GM21717 (cell line): ENCODE results near the gene ZBTB42.
A peak's percentile ranks its signal among the peaks of the same experiment; 100 is the strongest.

Experiments
- ATAC-seq: cut with Tn5 transposase; IDR thresholded peaks from one replicate; pipeline ENCODE4 v1.9.1; 2021; ENCODE audit warnings: mild to moderate bottlenecking, moderate library complexity; ENCODE audit not compliant: unreplicated experiment

ZBTB42 gene

DNA sequence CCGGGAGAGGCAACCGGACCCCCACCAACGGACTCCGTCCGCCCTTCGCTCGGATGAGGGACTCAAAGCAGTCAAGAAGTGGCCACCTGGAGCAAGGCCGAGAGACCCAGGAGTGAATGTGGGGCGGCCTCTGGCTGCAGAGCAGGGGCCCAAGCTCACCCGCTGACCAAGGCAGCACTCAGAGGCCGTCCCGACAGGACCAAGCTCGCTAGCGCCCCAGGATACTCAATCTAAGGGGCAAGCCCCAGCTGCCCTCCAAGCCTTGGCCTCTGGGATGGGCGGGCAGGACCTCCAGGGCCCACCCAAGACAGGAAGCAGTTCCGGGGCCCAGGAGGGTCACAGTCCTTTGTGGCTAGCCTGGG, 6.3 kb upstream of the ZBTB42 start:
- ATAC-seq = no peak

- ATAC-seq = no peak
Observed at GRCh38 chr14:104794993-104795780, 5.7 kb upstream of the ZBTB42 start, which contains the start of gene AKT1. Gene AKT1 (minus strand): TSS chr14:104795748. CDS start chr14:104792643, 3,105 bp downstream.

DNA sequence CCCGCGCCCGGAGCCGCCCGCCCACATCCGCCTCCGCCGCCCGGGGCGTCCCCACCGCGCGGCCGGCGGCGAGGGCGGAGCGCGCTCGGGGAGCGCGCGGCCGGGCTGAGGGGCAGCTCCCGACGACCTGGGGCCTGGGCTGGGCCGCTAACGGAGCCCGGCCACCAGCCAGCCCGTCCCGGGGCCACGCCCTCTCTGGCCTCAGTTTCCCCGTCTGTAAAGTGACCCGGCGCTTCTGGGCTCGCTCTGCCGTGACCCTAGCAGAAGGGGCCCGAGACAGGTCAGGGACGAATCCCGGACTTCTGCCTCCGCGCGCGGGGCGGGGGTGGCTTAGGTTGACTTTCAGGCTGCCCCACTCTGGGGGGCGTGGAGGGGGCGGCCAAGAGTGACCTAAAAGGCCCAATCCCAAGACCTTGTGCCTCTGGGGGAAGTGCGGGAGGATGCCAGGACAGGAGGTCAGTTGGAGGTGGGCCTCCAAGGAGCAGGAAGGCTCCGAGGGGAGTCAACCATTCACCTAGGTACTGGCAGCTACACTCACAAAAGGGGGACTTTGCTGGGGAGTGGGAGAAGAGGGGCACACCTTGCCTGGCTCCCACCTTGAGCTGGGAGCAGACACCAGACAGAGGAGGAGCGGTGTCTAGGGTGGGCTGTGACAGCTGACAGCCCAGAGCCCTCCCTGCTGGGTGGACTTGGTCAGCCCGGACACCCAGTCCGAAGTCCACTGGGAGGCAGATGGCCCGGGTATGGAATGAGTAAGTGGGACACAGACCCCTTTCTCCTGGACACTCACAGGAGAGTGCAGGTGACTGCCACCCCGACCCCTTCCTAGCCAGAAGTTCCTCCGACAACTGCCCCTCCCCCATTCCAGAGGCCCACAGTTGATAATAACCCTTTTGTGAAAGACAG, 4.9 kb upstream of the ZBTB42 start:
- no peak for ATAC-seq

DNA sequence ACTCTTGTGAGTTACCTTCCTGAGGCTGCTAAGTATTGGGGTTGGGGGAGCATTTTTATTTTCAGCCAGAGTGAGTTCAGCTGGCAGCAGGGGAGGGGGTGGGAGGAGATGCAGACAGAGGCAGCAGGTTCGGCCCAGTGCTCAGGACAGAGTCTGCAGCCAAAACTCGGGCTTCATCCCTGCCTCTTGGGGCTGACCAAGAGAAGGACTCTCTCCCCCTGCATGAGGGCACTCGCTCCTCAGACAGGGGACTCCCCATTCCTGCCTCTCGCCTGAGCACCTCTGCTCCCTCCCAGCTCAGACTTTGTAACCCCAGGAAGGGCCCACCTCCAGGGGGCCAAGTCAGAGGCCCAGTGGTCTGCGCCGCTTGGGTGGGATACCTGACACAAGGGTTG, 4.2 kb upstream of the ZBTB42 start:
- no peak for ATAC-seq

DNA sequence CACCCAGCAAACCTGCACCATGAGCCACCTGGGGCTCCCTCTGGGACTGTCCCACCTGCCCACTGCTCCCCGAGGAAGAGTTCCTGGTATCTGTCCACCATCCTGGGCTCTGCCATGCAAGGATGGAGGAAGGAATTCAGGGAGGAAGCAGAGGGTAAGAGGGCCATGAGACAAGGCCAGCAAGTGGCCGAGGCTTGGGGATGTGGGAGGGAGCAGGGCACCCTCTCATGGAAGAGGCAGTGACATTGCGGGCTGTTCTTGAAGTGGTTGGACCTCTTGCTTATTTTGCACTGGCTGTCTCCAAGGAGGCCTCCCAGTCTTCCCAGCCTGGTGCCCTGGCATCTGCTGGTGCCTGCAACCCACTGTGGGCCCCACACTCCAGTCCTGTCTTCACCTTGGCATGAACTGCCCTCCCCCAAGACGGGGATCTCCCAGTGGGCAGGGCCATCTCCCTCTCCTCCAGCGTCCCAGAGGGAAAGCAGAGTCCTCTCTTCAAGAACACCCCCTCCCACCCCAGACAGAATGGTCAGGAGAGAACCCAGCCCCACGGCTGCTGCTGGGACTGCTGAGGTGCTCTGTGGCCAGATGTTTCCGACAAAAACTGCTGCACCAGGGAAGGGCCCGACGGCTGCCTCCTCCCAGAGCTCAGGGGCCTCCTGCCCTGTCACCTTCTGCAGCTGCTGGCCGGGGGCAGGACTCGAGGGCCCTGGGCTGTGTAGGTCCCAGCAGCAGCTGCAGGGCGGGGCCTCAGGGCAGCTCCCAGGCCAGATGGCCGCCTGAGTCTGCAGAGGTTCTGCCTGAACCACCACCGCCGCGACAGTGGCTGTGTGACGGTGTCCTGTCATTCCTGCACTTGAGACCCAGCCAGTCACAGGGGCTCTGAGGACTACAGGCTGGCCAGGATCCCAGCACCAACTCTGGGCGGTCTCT, 3.5 kb upstream of the ZBTB42 start:
- ATAC-seq = no peak

DNA sequence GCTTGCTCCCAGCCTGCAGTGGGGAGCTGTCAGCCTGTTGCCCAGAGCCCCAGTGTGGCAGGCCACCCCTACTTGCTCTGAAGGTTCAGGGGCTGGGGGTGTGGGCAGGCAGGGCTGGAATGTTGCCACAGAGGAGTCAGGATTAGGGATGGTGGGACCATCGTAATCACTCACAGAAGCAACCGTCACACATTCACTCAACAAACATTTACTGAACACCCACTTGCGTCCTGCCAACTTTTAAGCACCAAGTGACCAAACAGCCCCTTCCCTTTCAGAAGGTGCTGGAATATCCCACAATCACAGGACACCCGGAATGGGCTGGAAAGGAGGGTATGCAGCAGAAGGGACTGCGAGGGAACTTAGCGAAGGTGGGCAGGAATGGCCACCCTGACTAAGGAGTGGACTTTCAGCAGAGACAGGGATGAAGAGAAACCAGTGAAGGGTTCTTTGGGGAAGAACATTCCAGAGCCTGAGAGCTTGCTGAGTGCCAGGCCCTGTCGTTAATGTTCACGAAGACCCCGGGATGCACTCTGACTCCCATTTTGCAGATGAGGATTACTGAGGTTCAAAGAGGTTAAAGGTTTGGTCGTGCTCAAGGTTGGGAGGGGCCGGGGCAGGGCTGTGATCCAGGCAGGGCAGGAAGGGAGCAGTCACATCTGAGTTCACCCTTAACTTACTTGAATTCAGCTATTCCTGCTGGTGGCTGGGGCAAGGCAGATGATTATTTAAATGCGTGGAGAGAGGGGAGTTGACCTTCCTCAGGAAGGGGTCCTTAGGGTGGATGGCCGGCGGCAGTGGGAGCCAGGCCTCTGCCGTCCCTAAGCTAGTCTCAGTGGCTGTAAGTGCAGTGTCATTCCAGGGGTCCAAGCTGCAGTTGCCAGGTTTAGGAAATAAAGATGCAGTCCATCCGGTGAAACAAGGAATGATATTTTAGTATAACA, 2.3 kb upstream of the ZBTB42 start:
- ATAC-seq = no peak

- no peak for ATAC-seq
Observed at GRCh38 chr14:104799244-104800014, 1.5 kb upstream of the ZBTB42 start.

- peak; percentile 40 for ATAC-seq
Observed at GRCh38 chr14:104800015-104800770, 708 bp upstream of the ZBTB42 start.

GRCh38 chr14:104801520-104802393, 856 bp downstream of the ZBTB42 start:
- ATAC-seq = no peak

GRCh38 chr14:104802394-104803184, 1.7 kb downstream of the ZBTB42 start:
- ATAC-seq = no peak

GRCh38 chr14:104803280-104803911, 2.5 kb downstream of the ZBTB42 start:
- ATAC-seq = no peak

- no peak for ATAC-seq
Observed at GRCh38 chr14:104803912-104804410, 3.1 kb downstream of the ZBTB42 start.

DNA sequence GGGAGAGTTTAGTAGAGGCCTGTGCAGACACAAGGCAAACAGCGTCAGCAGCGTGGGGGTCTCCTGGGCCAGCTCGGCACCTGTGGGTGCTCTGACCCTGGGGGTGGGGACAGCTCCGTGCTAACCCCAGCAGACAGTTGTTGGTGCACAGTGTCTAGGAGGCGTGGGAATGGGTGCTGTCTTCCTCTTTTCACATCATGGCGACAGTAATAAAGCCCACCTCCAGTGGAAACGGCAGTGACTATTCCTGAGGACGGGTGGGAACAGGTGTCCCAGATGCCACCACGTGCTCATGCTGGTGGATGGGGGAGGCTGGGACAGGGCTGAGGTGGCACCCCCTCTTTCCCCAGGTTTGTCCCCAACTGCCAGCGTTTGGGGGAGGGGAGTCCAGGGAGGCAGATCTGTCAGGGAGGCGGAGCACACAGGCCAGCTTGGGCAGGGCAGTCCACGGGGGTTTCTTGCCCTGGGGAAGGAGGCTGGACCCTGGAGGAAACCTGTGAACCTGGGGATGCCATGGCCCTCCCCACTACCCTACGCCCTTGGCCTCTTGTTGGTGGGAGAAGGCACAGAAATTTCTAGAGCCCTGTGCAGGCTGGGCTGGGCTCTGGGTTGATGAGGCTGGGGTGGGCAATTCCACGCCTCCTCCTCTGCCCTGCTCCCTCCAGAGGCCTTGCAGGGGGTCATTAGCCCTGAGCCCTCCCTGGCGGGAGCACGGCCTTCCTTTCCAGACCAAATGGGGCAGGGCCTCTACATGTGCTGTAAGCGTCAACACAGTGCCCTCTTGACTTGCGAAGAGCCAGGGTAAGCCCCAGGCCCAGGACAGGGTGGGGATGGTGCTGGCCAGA, 3.8 kb downstream of the ZBTB42 start:
- ATAC-seq = no peak

DNA sequence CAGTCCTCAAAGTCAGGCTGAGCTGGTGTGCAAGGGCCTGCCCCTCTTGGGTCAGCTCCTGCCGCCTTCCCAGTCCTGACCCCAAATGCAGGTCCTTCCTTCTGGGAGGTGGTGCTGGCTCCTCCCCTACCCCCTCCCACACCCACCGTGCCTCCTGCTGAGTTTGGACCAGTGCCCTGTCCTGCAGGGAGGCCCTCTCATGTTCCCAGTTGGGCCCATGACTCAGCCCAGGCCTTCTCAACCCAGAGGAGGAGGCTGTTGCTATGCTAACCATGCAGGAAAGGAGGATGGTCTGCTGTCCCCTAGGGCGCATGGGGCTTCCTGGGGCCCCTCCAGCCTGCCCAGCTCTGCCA, 4.4 kb downstream of the ZBTB42 start:
- no peak for ATAC-seq
